HG02759 (cell line): Measurements from ENCODE around the gene NT5C.
A peak's percentile ranks its signal among the peaks of the same experiment; 100 is the strongest.

Source experiments
- ATAC-seq: cut with Tn5 transposase; IDR thresholded peaks from one replicate; pipeline ENCODE4 v1.9.1; 2021; ENCODE audit warnings: mild to moderate bottlenecking, moderate library complexity; ENCODE audit not compliant: unreplicated experiment

NT5C gene

GRCh38 chr17:75093548-75094158 is 37.9 kb downstream of the NT5C start:
- ATAC-seq: no peak

GRCh38 chr17:75091855-75092327 is 39.7 kb downstream of the NT5C start:
- ATAC-seq: no peak

- ATAC-seq: no peak
Observed at GRCh38 chr17:75090871-75091854, 40.4 kb downstream of the NT5C start.

- ATAC-seq: no peak
Observed at GRCh38 chr17:75088465-75089417, 42.8 kb downstream of the NT5C start.

- peak; percentile 66 for ATAC-seq
Observed at GRCh38 chr17:75087558-75088453, 43.7 kb downstream of the NT5C start, which contains the start of gene SLC16A5. TSS of gene SLC16A5 (plus strand) at chr17:75087954. CDS start at chr17:75093637, 5,683 bp downstream.

GRCh38 chr17:75087182-75087557 is 44.4 kb downstream of the NT5C start:
- no peak for ATAC-seq

- no peak for ATAC-seq
Observed at GRCh38 chr17:75086496-75087181, 44.9 kb downstream of the NT5C start.

GRCh38 chr17:75084039-75084660 is 47.4 kb downstream of the NT5C start:
- no peak for ATAC-seq

GRCh38 chr17:75082683-75083082 is 48.9 kb downstream of the NT5C start:
- ATAC-seq: no peak

GRCh38 chr17:75081611-75082540 is 49.7 kb downstream of the NT5C start:
- ATAC-seq: no peak
